ENCODE measurements around the gene C10orf71.
A peak's percentile ranks its signal among the peaks of the same experiment; 100 is the strongest.

Gene C10orf71, protein sequence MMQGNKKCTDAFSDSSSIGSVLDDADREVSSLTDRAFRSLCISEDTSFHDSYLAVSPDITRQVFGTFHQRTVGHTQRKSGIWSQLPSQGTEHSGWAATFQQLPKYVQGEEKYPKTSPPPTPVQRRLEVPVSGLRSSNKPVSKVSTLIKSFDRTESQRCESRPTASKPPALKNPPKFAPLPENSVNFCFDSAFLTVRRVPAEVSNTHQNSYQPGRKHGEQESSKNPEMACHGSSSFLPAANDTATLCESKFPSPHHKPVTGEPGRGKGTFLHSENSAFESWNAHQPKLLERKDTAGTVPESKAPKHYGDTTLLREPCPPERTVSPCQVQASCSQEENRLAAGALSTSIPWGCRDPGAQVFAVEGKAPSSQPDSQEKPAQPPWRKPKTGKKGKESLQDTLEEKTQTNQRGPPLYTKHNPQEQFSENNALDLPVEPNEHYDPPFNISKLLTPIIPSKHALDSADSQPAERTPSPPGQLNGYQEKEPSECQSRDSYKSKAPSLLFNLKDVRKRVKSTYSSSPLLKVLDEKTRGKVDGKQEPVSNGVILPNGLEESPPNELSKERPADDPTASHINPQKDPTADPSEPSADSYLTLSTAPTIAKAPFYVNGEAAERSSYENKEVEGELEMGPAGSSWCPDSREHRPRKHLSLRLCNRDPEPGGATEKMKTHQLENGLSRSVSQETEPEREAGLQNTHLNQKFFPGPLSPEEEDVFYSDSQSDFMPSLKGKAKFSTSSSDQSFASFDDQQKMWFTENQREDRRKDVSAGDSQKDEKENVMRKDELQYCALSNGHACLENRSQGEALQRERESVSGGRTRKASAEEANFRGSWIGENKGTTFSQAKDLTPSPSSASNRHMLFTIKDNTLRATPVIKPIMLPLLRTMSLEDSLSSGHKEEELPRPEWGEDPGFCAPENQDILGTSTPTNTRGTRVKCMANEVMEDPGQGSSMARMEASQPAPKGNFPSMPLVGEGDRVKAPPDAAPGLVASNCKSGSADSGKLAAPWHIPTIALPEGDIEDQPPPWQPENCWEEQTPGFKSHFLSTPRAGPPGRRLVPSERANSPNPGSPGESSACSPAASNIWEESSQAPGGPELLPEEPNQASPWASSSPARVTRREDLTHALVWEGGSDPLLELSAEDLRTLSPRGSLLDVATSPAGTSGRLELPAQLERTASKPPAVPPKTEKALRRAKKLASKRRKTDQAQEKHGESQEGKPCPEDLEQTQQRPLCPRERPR (N-terminal part only)

DNA sequence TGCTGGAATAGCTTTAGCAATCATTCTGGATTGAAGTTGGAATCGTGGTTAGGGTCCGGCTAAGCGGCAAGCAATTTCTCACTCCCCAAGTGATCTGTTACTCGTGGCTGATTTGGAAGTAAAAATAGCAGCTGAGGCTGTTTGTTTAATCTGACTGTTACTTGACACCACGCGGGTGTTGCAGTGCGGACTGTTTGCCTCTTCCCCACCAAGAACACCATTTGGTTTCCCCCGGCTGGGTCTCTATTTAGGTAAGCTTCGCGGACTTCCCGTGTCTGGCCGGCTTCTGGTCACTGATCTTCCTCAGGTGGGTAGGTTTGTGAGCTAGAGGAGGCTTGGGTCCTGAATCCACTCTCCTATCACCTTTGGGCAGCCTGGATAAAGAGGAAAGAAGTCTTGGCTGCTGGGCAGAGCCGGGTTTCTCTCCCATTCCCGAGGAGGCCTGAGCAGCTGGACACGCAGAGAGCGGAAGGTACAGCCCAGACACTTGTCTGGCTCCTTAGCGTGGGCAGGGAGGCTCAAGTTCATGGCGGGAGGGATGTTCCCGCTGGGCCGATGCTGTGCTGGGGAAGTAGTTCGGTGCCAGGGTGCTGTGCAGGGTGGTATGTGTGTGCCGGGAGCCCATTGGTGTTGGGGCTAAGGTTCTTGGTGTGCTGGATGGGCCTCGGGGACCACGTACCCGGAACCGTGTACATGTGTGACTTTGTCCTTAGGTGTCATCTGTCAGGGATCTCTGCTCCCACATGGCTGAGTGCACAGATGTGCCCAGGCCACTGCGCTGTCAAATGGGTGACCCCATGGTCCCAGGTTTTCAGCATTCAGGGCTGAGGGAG lies at the start of gene C10orf71:
Gene C10orf71, plus strand, starts transcription at position 188 of the 833 bp plus-strand sequence. CDS start 23,376 bp downstream, outside the sequence.
- no peak for DNase-seq (ENCODE audit: low read depth)

DNA sequence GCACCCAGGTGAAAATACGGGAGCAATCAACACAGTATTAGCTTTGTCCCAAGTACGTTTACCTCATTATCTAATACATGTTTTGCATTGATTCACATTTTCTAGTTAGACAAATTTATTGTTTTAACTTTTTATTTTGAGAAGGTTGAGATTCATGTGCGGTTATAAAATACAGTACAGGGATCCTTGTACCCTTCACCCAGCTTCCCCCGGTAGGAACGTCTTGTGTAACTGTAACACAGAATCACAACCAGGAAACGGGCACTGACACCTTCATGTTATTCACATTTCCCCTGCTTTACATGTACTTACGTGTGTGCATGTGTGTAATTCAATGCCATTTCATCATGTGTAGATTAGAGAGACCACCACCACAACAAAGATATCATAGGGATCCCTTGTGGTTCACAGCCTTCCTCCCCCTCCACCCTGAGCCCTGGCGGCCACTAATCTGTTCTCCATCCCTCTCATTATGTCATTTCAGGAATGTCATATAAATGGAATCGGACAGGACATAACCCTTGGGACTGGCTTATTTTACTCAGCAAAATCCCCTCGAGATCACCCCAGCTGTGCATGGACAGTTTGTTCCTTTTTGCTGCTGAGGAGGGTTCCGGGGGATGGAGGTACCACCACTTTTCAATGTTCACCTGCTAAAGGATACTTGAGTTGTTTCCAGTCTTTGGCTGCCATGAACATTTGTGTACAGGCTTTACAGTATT lies 46.5 kb upstream of the C10orf71 start:
- no peak for DNase-seq (ENCODE audit: low read depth)

DNA sequence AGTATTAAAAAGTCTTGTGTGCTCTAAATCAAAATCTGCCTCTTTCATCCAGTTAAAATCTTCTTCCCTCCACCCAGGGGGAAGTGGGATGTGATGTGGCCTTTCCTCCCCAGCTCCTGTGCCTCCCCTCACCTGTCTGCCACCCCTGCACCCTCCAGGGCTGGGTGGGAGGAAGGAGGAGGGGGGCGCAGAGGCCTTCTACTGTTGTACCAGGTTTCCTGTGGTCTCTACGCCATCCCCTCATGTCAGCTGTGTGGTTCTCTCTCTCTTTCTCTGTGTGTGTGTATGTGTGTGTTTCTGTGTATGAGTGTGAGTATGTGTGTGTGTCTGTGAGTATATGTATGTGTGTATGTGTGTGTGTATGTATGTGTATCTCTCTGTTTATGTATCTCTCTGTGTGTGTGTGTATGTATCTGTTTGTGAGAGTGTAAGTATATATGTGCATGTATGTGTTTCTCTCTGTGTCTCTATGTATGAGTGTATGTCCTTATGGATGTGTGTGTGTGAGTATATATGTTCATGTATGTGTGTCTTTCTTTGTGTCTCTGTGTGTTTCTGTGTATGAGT lies 45.5 kb upstream of the C10orf71 start:
- DNase-seq (ENCODE audit: low read depth) = no peak

DNA sequence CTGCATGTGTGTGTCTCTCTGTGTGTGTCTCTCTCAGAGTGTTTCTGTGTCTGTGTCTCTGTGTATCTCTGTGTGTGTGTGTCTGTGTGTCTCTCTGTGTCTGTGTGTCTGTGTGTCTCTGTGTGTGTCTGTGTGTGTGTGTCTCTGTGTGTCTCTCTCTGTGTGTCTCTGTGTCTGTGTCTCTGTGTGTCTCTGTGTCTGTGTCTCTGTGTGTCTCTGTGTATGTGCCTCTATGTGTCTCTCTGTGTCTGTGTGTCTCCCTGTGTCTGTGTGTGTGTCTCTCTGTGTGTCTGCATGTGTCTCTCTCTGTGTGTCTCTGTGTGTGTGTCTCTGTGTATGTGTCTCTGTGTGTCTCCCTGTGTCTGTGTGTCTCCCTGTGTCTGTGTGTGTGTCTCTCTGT lies 44.8 kb upstream of the C10orf71 start:
- DNase-seq (ENCODE audit: low read depth) = no peak

DNA sequence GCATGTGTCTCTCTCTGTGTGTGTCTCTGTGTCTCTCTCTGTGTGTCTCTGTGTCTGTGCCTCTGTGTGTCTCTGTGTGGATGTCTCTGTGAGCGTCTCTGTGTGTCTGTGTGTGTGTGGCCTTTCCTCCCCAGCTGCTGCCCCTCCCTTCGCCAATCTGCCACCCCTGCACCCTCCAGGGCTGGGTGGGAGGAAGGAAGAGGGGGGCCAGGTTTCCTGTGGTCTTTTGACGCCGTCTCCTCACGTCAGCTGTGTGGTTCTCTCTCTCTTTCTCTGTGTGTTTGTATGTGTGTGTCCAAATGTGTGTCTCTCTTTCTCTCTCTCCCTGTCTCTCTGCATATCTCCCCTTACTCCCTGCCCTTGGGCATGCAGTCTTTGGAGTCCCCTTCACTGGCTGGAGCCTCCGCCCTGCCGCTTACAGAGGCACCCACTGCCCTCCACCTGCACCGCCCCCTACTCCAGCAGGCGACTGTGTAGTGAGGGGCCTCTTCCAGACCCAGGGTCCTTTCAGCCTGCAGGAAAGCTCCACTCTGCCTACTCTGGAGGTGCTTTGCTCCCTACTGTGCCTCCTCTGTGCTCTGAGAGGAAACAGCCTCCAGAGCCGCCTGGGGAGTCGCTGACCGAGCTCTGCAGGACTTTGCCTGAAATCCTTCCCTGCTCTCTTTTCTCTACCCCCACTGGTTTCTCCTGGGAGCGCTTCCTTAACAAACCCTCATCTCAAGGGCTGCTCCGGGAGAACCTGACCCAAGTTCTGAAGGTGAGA lies 44.2 kb upstream of the C10orf71 start:
- DNase-seq (ENCODE audit: low read depth) = no peak

DNA sequence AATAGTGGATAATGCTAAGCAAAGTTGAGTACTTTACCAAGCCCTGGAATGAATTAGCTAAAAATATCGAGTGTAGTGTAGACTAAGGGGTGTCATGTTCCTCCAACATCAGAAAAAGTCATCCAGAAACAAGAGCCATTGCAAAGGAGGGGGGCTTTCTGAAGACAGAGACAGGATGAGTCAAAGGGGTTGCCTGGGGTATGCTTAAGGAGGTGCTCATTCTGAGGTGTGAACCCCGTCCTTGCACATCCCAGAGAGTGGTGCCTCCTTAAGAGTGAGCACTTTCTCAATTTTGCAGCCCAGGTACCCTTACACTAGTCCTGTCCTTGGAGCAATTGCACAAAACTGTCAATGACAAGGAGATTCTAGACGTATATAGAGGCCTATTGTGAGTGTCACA lies 43.1 kb upstream of the C10orf71 start:
- no peak for DNase-seq (ENCODE audit: low read depth)

DNA sequence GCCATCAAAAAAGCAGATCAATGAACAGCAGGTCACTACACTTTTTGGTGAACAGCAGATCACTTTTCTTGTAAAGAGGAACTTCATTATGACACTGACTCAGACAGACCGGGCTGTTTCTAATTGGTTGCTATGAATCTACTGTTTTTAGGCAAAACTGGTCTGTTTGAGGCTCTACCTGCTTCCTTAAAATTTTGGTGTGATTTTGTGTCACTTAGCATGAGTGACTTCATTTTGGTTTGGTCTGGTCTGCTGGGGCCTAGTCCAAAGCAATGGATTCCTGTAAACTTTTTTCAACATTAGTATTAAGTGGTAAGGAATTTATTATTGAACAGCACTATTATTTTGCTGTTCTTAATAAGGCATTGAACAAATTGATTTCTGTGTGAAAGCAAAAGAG lies 41.8 kb upstream of the C10orf71 start:
- no peak for DNase-seq (ENCODE audit: low read depth)

DNA sequence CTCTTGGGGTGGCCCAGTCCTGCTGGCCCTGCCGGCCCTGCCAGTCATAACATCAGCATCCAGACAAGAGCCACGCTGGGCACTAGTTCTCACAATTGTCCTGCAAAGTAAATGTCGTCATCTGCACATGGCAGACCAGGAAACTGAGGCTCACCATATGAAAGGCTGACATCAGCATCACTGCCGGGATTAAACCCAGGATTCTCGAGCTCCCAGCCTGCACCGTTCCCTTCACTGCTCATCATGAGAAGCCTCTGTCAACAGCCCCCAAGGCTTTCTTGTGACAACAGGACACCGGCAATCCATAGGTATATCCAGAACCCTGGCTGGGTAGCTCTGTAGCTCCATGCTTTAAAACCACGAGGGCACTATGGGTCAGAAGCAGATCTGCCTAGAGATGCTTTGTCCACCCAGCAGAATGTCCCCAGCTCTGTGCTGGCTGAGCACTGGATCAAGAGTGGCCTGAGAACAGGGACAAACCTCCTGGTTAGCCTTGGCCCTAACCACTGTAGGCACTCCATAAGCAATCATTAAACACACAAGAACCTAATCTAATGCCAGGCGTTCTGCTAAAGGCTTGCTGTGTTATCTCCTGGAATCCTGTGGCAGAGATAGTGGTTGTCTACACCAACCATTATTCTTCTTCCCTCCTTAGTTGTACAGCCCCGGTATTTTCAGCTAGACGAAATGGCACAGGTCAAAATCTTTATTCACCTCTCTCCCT lies 41.2 kb upstream of the C10orf71 start:
- no peak for DNase-seq (ENCODE audit: low read depth)

DNA sequence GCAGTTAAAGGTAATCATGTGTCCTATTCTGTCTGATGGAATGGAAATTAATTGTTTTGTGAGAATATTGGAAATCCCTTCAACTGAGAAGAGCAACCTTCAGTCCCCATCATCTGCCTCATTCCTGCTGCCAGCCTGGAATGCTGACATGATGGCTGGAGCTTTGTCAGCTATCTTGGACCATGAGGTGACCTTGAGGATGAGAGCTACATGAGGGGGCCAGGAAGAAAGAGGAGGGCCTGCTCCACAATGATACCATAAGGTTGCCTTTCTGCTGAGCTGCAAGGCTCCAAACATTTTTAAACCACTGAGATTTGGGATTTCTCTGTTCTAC lies 40.7 kb upstream of the C10orf71 start:
- no peak for DNase-seq (ENCODE audit: low read depth)

DNA sequence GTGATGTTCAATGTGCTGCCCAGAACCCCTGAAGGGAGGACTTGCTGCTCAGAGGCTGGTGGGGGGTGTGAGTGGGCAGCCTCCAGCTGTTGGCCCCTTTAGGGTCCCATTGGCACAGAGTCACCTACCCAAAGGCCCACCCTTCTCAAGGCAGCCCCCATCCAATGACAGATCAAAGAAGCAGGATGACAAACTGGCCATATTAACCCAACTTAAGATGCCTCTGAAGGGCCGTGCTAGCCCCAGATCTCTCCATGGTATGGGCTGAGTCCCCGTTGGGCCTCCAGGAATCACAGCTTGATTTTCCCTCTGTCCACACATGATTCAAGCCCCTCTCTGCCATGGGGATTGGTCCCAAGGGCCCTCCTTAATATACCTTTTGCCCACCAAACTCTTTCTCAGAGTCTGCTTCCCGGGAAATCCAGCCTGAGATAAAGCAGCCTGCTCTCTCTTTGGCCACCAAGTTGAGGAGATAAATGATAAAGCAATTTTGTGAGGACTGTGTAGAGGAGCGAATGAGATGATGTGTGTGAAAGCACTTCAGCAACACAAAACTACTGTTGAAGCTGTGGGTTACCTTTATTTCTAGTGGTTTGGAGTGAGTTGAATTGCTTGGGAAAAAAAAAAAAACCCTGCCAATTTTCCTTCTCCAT lies 38.2 kb upstream of the C10orf71 start:
- DNase-seq (ENCODE audit: low read depth) = no peak

DNA sequence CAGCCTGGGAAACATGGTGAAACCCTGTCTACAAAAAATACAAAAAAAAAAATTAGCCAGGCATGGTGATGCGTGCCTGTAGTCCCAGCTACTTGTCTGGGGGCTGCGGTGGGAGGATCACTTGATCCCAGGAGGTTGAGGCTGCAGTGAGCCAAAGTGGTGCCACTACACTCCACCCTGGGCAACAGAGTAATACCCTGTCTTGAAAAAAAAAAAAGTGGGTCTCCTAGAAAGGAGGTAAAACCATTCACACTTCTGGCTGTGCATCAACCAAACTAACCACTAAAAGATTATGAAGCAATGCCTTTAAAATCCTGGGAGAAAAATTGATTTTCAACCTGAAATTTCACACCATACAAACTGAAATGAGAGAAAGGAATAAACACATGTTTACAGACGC lies 35.4 kb upstream of the C10orf71 start:
- no peak for DNase-seq (ENCODE audit: low read depth)

DNA sequence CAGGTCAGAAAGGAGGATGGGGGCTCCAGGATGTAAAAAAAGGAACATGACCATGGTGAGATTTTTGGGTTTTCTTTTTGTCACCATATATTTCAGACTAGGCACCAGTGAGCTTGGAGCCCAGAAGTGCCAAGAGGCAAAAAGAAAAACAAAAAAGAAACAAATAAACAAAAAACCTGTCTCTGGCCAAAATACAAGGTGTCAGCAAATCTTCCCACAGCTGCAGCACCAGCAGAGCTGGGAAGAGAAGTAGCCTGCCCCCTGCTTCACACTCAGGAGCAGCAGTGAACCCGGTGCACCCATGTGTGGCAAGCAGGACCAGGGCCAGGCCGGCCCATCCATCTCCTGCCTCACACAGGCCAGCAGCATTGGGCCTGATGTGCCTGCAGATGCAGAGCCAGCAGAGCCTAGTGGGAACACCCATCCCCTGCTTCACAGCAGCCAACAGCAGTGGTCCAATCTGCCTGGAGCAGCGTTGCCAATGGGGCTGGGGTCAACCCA lies 34.7 kb upstream of the C10orf71 start:
- DNase-seq (ENCODE audit: low read depth) = no peak

DNA sequence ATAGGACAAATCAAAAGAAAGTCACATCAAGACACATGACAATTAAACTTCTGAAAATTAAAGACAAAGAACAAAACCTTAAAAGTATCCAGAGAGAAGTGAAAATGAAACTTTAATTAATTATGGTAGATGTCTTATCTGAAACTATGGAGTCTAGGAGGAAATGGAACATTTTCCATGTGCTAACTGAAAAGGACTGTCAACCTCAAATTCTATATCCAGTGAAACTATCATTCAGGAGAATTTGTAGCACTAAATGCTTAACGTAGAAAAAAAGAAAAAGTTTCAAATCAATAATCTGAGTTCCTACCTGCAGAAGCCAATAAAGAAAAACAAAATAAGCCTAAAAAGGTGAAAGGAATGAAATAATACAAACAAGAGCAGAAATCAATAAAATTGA lies 33.1 kb upstream of the C10orf71 start:
- DNase-seq (ENCODE audit: low read depth) = no peak

DNA sequence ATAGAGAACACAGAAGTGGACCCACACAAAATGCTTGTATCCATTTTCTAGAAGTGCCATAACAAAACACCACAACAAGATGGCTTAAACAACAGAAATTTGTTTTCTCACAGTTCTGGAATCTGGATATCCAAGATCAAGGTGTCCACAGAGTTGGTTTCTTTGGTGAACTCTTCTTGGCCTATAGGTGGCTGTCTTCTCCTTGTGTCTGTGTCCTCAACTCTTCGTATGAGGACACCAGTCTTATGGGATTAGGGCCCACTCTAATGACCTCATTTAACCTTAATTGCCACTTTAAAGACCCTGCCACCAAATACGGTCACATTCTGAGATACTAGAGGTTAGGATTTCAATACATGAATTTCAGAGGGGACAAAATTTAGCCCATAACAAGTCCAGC lies 30.8 kb upstream of the C10orf71 start:
- DNase-seq (ENCODE audit: low read depth) = no peak

DNA sequence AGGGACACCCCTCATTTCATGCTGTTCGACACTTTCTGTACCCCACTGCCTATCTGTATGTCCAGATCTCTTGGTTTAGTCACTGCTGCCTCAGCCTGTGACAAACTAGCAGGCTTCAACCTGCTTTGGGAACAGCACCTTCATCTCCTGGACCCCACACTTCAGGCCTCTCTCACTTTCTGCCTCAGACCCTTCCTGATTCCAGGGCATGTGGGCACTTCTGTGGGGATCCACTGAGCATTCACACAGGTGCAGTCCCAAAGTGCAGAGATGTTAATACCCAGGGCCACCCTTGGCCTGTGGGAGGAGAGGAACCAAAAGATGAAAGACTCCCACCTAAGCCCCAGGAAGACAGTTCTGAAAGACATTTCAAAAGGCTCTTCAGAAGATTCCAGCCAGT lies 29.4 kb upstream of the C10orf71 start:
- no peak for DNase-seq (ENCODE audit: low read depth)

DNA sequence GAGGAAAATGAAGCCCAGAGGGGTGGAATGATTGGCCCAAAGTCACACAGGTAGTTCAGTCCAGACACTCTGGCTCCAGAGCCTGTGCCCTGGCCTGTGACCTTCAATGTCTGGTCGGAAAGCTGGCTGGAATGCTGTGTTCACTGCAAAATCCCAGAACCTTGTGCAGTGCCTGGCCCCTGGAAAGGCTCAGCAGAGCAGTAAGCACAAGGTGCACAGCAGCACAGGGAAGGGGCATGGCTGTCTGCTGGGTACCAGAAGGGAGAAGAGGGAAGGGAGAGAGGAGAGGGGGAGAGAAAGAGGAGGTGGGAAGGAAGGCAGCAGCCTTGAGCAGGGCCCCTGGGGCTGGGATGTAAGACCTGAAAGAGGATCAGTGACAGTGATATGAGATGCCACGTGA lies 28.4 kb upstream of the C10orf71 start:
- no peak for DNase-seq (ENCODE audit: low read depth)

DNA sequence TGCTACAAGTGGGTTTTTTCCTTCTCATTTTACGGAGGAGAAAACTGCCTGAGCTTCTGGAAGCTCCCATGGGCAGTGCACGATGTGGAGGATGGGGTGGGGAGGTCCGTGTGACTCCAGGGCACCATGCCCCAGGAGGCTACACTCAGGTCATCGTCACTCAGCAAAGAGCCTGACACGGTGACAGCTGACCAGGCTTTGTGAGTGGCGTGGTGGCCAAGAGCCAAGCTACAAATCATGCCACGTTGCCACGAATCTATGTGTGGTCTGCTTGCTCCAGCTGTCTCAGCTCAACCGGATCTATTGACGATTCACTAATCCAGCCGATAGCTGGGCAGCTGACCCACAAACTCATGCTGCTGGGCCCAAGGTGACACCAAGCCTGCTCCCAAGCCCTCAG lies 27.6 kb upstream of the C10orf71 start:
- no peak for DNase-seq (ENCODE audit: low read depth)

DNA sequence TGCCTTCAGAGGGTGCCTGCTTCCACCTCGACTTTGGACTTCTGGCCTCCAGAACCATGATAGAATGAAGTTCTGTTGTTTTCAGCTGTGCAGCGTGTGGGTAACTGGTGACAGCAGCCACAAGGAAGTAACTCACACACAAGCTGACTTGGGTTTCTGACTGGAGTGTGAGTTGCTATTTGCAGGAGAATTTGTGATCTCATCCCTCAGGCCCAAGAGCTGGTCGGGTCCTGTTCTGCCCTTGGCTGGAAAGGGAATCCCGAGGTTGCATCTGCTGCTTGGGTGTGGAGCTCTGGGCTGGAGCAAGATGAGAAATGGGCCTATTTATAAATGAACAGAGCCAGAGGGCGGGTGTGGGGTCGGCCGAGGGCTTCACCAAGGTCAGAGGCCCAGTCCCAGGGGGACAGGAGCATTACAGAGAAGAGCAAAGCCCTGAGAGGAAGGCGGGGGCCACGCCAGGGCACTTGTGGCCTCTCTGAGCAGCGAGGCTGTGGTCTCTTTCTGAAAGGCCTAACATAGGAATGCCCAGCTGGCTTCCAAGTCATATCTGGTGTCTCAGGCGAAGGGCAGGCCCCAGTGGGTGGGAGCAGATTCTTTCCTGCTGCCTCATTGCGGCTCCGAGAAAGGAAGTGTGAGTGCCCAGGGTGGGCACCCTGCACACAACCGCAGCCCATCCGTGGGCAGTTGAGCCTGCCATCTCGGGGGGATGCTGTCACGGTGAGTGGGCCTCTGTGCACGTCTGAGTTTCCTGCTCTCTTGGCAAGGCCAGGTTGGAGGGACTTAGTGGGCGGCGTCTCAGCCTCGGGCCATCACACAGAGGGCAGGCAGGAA lies 26.5 kb upstream of the C10orf71 start:
- DNase-seq (ENCODE audit: low read depth) = peak; percentile 7
